PC-9 (cell line): ENCODE data around the gene GNA12.

Source experiments
- CTCF ChIP-seq: fragments of 200-600 bp; sonication (generic); conservative IDR thresholded peaks from 2 replicates; pipeline ENCODE4 v1.6.1; 2017; ENCODE audit warnings: mixed run types, antibody characterized with exemption, mild to moderate bottlenecking, moderate library complexity
- EZH2 ChIP-seq: fragments of 200-600 bp; sonication (generic); IDR thresholded peaks from 2 replicates; pipeline ENCODE4 v1.8.0; 2017; ENCODE audit warnings: antibody characterized with exemption, low read depth

- TF ChIP-seq CTCF = no peak
- no peak for TF ChIP-seq EZH2
Measured at GRCh38 chr7:2864204-2864985, 20.3 kb upstream of the GNA12 start.
